ENCODE data around the gene BLOC1S1.

GRCh38 chr12:55736076-55736475 is 20.2 kb downstream of the BLOC1S1 start:
- TF ChIP-seq POLR2A (IDR thresholded peaks at IDR 0.05) (no peak), CTCF (IDR thresholded peaks at IDR 0.05) (no peak)

Measured in vagina (tissue), 2 donors.